ENCODE results near the gene PRICKLE3.
"Not testable (repeated sequence)": the region's sequence is repeated elsewhere in the genome, so short reads cannot be mapped to it uniquely, and the experiment has no call there.

PRICKLE3 gene

GRCh38 chrX:49178537-49178936 is 7.6 kb downstream of the PRICKLE3 start:
- no peak for DNase-seq

- no peak for DNase-seq
Observed at GRCh38 chrX:49177873-49178480, 8.2 kb downstream of the PRICKLE3 start.

GRCh38 chrX:49177338-49177833 is 8.8 kb downstream of the PRICKLE3 start:
- DNase-seq, result peak; percentile 25

GRCh38 chrX:49176421-49177326 is 9.5 kb downstream of the PRICKLE3 start:
- DNase-seq, result no peak

DNA sequence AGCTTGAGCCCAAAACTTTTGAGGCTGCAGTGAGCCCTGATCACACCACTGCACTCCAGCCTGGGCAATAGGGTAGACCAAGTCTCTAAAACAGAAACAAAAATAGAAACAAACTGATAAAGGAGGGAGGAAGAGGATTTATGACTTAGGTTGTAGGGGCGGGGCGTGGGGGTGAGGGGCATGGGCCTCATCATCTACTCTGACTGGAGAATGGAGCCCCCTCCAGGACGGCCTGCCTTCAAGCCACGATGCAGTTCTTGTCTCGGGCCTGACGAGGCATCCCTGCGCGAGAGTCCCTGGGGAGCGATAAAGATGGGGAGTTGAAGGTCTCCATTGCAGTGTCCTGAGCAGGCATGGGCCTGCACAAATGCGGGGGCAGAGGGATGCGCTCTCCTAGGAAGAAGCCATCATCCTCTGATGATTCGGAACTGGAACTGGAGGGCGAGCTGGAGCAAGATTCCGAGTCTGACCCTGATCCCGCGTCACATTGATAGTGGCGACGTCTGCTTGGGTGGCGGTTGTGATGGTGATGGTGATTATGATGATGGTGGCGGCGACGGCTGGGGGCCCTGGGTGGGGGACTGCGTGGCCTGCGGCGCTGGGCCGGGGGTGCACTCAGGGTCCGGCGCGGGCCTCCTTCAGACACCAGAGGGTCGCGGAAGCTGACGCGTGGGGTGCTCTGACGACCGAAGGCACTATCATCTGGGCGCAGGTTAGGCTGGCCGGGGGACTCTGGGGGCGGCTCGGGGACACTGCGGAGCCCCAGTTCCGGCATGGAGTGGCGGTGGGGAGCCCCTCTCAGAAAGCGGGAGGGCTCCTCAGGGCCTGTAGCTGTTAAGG is 10.5 kb downstream of the PRICKLE3 start:
- DNase-seq, result no peak

DNA sequence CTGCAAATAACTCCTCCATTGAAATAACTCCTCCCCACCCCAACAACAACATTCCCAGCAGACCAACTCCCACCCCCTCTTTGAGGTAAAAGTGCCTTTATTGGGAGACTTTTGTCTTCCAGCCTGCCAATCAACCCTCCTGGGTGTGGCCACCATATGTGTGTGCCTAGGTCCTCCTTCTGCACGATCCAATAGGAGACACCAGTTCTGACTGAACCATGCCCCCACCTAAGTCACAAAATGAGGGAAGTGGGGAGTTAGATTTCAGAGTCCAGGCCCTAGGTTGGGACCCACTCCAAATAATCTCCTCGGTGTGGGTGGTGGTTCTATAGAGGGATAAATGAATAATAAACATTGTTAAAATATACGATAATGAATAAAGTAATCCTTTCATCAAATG is 11.4 kb downstream of the PRICKLE3 start:
- no peak for DNase-seq

DNA sequence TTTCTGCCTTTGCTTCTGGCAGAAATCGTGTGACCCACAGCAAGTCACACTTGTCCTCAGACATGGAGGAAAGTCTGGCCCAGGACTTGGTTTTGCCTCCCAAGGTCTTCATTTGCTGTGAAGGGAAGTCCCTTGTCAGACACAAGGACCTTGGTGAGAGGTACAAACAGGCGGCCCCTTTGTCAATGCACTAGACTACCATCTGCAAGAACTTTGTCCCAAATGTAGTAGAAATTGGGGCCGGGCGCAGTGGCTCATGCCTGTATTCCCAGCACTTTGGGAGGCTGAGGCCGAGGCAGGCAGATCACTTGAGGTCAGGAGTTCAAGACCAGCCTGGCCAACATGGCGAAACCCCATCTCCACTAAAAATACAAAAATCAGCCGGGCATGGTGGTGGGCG is 12.6 kb downstream of the PRICKLE3 start:
- not testable (repeated sequence) for DNase-seq

GRCh38 chrX:49172280-49172780 is 13.8 kb downstream of the PRICKLE3 start:
- DNase-seq, result peak; percentile 85

GRCh38 chrX:49171752-49172279 is 14.4 kb downstream of the PRICKLE3 start, which contains the start of gene PLP2:
TSS of gene PLP2 (plus strand) at chrX:49171898. CDS start at chrX:49172001, 103 bp downstream.
- peak; percentile 81 for DNase-seq

GRCh38 chrX:49167740-49168108 is 18.4 kb downstream of the PRICKLE3 start:
- DNase-seq, result no peak

- peak; percentile 77 for DNase-seq
Observed at GRCh38 chrX:49166914-49167739, 19.0 kb downstream of the PRICKLE3 start.

DNA sequence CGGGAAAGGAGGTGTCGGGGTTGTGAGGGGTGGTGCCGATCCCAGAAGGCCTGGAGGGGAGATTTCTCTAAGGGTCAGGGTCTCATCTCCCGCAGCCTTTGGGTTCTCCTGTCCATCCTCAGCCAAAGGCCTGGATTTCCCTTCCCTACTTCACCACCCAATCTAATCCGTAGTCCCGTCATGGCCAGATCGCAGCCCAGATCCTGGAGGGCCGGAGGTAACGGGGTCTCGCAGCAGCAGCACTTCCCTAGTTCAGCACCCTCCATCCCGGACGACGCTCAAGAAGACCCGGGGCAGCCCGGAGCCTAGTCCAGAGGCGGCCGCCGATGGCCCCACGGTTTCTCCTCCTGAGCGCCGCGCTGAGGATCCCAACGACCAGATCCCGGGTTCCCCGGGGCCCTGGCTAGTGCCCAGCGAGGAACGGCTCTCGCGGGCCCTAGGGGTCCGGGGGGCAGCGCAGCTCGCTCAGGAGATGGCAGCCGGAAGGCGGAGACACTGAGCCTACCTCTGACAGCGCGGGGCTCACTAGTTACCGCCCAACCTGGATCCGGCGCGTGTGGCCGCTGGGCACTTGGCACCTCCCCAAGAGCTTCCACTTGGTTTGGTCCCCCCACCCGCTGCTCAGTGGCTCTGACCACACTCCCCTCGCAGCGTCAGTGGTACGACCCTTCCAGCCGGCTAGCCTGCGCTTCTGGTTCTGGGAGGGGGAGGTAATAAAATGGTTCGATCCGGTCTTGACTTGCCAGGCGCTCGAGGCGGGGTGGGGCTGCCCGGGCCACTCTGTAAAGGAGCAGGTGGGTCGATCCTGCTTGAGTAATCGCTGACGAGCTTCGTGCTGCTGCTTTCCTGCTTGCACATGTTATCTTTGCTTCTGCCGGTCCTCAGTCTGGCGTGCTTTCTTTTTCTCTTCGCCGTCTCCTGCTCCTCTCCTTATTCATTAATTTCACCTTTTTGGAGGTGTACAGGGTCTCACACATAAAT is 20.0 kb downstream of the PRICKLE3 start:
- DNase-seq, result peak; percentile 86

DNA sequence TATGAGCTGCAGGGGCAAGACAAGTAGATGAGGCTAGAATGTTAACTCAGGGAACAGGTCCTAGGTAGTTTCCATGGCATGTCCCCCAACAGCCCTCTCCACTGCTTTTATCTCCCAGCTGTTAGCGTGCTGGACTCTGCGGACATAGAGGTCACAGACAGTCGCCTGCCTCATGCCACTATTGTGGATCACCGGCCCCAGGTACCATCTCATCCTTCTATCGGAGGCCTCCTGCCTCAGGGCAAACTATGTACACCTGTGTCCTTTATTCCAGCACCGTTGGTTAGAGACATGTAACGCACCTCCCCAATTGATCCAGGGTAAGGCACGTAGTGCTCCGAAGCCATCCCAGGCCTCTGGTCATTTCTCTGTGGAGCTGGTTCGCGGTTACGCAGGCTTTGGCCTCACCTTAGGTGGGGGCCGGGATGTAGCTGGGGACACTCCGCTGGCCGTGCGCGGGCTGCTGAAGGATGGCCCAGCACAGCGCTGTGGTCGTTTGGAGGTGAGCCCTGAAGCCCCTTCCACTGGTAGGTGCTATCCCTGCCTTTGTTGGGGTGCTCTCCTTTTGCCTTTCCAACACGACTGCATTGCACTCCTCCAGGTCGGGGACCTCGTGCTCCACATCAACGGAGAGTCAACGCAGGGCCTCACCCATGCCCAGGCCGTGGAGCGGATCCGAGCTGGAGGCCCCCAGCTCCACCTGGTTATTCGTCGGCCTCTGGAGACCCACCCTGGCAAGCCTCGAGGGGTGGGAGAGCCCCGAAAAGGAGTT is 21.4 kb downstream of the PRICKLE3 start:
- no peak for DNase-seq

DNA sequence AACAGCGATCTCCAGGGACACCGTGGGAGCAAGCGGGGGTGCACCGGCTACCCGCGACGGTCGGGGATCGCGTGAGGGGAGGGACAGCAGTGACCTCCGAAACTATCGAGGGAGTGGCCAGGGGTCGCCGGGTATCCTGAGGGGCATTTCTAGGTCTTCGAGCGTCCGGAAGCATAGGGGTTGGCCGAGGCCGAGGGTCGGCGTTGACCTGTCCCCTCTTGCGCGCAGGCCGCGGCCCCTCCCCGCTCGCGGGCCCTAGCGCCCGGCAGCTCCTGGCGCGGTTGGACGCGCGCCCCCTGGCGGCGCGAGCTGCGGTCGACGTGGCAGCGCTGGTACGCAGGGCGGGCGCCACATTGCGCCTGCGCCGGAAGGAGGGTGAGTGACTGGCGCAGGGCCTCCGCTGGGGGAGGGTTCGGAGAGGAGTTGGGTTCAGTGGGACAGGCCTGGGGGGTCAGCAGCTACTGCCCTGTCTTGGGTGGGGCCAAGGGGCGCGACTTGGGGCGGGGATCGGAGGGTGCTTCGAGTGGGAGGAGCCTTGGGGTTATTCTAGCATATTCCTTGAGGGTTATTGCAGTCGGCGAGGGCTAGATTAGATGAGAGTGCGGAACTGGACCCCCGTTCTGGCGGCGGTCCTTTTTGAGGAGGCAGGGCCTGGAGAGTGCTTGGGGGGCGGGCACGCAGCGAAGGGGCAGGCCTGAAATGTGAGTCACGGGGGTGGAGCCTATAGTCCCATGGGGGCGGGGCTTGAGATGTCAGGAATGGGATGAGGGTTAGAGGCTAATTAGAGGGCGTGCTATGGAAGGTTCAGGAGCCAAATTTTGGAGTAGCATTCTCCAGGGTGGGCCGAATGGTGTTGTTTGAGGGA is 22.4 kb downstream of the PRICKLE3 start:
- DNase-seq, result peak; percentile 76

DNA sequence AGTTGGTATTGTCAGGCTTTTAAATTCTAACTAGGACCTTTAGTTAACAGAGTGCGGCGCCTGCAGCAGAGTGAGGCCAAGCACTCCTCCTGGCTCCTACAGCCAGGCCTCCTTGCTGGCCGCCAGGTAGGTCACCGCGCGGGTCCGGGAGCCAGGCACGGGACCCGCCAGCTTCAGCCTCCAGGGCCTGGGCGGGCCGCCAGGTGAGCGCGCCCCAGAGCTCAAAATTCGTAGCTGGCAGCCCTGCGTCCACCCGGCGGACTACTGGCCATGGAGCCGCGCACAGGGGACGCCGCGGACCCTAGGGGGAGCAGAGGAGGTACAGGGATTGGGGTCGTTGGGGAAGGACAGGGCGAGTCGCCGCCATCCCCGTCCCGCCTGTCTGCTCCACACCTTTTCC is 23.6 kb downstream of the PRICKLE3 start, which contains the start of gene MAGIX:
Gene MAGIX (plus strand): TSS at position 139 of the 400 bp plus-strand sequence. CDS start 132 bp downstream, at position 271.
- no peak for DNase-seq

DNA sequence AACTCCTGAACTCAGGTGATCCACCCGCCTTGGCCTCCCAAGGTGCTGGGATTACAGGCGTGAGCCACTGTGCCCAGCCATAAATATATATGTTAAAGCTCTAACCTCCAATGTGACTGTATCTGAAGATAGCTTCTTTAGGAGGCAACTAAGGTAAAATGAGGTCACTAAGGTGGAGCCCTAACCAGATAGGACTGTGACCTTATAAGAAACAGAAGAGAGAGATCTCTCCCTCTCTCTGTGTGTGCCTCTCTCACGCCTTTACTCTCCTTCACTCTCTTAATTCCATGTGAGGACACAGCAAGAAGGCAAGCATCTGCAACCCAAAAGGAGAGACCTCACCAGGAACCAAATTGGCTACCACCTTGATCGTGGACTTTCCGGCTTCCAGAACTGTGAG is 24.5 kb downstream of the PRICKLE3 start:
- no peak for DNase-seq

- DNase-seq, result no peak
Observed at GRCh38 chrX:49160908-49161307, 25.3 kb downstream of the PRICKLE3 start.

DNA sequence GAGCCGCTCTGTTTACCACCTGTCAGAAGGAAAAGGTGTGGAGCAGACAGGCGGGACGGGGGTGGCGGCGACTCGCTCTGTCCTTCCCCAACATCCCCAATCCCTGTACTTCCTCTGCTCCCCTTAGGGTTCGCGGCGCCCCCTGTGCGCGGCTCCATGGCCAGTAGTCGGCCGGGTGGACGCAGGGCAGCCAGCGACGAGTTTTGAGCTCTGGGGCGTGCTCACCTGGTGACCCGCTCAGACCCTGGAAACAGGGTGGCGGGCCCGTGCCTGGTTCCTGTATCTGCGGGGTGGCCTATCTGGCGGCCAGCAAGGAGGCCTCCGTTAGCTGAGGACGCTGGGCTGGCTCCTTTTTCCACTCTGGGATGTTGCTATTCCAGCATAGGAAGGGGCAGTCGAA is 29.0 kb downstream of the PRICKLE3 start:
- DNase-seq, result no peak

Measured in CD4-positive, alpha-beta T cell treated with Interleukin-4 for 4 hours (primary cell).